Measurements from ENCODE around the gene MMP25.
"Not testable (repeated sequence)": the region's sequence is repeated elsewhere in the genome, so short reads cannot be mapped to it uniquely, and the experiment has no call there.

MMP25 gene

DNA sequence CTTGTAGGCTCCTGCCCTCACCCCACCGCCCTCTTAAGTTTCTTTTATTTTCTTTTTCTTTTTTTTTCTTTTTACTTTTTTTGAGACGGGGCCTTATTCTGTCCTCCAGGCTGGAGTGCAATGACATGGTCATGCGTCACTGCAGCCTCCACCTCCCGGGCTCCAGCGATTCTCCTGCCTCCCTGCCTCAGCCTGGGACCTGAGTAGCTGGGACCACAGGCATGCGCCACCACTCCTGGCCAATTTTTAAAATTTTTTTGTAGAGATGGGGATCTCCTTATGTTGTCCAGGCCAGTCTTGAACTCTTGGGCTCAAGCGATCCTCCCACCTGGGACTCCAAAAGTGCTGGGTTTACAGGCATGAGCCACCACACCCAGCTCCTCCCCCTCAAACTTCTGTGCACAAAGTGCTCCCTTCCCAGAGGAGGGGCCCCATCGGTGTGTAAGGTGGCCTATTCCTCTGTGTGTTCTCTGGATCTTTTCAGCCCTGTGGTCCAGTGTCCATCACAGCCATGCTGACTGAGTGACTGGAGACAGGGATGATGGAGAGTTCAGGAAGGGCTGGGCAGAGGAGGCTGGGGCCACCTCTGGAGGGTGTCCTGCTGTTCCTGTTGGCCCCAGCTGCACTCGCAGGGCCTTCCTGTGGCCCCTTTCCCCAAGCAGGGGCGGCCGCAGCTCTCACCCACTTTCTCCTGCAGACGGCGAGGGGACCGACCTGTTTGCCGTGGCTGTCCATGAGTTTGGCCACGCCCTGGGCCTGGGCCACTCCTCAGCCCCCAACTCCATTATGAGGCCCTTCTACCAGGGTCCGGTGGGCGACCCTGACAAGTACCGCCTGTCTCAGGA, 10.2 kb downstream of the MMP25 start:
- DNase-seq: no peak

DNA sequence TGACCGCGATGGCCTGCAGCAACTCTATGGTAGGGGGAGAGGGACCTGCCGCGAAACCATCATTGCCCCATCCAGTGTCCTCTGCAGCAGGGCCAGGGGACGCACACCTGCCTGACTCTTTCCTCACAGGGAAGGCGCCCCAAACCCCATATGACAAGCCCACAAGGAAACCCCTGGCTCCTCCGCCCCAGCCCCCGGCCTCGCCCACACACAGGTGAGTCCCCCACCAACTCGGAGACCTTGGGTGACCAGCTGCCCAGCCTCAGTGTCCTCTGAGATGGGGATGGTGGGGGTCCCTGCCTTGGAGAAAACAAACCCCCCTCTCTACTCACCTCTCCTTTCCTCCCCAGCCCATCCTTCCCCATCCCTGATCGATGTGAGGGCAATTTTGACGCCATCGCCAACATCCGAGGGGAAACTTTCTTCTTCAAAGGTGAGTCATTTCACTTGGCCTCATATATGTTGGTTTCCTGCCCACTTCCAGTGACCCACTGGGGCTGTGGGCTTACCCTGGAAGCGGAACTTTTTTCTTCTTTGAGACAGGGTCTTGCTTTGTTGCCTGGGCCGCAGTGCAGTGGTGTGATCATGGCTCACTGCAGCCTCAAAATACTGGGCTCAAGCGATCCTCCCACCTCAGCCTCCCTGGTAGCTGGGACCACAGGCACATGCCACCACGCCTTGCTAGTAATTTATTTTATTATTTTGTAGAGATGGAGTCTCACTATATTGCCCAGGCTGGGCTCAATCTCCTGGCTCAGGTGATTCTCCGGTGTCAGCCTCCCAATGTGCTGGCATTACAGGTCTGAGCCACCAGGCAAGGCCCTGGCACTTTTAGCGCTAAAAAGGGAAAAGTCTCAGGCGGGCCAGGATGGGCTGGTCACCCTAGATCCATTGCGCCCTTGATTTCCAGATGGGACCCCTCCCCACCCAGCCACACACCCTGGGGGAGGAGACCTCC, 11.1 kb downstream of the MMP25 start:
- no peak for DNase-seq

DNA sequence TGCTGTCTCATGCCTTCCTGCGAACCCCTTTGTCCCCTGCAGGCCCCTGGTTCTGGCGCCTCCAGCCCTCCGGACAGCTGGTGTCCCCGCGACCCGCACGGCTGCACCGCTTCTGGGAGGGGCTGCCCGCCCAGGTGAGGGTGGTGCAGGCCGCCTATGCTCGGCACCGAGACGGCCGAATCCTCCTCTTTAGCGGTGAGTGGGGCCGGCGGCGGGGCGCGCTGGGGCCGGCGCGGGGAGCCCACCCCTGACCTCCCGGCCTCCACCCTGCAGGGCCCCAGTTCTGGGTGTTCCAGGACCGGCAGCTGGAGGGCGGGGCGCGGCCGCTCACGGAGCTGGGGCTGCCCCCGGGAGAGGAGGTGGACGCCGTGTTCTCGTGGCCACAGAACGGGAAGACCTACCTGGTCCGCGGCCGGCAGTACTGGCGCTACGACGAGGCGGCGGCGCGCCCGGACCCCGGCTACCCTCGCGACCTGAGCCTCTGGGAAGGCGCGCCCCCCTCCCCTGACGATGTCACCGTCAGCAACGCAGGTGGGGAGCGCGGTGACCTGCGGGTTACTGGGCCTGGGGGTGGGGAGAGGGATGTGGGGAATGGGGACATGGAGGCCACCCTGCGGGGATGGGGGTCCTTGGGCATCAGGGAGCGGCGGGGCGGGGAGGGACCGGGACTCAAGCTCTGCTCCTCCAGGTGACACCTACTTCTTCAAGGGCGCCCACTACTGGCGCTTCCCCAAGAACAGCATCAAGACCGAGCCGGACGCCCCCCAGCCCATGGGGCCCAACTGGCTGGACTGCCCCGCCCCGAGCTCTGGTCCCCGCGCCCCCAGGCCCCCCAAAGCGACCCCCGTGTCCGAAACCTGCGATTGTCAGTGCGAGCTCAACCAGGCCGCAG, 12.0 kb downstream of the MMP25 start:
- peak; percentile 59 to 66 for DNase-seq

DNA sequence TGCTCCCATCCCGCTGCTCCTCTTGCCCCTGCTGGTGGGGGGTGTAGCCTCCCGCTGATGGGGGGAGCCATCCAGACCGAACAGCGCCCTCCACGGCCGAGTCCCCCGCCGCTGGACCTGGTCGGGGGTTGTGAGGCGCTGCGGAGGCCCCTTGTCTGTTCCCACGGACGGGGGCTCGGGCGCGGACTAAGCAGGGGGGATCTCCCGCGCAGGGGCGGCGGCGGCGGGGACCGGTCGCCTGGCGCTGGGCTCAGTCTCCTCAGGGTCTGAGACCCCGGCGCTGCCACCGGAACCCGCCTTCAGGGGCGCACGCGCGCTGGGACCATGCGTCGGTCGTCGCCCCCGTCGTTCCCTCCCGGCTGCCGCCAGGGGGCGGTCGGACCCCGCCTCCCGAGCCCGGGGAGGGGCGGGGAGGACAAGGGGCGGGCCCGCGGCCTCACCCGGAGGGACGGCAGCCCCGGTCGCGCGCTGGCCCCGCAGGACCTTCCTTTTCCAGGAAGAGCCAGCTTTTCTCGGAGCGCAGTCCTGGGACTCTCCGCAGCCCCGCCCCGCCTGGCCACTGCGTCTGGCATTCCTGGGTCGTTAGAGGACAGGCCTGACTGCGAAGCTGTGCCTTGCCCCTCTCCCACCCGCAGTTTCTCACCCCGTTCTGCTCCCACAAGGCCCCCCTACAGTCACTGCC, 12.8 kb downstream of the MMP25 start:
- DNase-seq: peak; percentile 89 to 90

DNA sequence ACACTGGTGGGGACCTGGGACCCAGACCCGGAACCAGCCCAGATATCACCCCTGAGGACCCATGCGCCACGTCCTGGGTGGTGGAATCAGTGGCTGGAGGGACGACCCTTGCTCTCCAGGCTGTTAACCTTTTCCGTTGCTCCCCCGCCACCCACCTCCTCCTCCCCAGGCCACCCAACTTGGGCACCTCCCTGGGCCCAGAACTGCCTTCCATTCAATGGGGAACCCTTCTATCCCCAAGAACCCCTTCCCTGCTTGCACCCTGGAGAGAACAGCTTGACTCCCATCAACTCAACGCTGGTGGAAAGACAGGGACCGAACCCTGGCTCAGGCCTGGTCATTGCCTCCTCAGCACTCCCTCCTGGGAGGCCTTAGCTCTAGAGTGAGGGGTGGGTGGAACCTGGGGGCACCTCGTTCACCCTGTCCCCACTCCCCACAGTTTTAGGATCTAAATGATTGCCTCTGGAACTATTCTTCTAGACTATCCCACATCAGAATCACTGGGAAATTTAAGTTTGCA, 13.4 kb downstream of the MMP25 start:
- DNase-seq: no peak

DNA sequence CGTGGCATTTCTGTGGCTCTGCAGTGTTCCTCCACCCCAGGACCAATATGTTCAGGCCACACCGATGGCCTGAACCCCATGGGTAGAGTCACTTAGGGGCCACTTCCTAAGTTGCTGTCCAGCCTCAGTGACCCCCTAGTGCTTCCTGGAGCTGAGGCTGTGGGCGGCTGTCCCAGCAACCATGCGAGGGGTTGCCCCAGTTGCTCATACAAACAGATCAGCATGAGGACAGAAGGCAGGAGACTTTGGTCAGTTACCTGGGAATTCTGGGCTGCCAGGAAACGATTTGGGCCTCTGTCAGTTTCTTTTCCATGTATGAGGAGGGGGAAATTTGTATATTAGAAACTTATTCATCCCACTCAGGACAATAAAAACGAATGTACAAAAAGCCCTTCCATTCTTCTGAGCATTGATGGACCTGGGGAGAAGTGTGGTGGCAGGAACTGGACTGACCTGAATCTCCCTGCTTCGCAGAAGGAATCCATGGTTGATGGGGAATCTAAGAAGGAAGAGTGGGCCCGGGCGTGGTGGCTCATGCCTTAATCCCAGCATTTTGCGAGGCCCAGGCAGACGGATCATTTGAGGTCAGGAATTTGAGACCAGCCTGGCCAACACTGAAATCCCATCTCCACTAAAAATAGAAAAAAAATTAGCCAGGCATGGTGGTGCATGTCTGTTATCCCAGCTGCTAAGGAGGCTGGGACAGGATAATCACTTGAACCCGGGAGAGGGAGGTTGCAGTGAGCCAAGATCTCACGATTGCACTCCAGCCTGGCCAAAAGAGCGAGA, 14.2 kb downstream of the MMP25 start:
- no peak for DNase-seq

DNA sequence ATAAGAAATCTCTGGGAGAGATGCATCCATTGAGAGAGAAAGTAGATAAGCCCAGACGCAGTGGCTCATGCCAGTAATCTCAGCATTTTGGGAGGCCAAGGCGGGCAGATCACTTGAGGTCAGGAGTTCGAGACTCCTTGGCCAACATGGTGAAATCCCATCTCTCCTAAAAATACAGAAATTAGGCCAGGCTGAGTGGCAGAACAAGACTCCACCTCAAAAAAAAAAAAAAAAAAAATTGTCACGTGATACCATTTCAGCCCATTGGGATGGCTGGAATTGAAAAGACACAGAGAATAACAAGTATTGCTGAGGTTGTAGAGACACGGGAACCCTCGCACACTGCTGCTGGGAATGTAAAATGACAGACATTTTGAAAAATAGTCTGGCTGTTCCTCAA, 16.2 kb downstream of the MMP25 start:
- no peak for DNase-seq

DNA sequence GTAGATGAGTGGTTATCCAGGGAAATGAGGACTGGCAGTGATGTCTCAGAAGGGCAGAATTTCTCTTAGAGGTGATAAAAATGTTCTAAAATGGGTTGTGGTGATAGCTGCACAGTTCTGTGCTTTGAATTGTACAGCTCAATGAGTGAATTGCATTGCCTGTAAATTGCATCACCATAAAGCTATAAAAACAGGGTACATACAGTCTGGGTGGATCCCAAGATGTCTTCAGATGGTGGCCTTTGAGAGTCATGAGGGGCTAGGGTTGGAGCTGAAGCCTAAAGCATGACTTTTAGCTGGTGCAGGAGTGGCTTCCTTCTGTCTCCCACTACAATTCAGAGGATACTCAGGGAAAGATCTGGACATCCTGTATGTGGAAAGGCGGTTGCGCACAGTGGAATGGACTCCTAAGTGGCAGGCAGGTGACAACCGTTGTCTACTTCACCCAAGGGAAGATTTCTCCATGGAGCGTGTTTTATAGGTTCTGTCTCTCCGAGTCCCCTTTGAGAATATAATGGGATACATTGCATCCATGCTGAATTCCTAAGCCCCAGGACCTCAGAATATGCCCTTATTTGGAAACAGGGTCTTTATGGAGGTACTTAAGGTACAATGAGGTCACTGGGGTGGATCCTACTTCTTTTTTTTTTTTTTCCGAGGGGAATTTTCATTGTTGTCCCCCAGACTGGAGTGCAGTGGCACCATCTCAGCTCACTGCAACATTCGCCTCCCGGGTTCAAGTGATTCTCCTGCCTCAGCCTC, 17.4 kb downstream of the MMP25 start:
- no peak for DNase-seq

DNA sequence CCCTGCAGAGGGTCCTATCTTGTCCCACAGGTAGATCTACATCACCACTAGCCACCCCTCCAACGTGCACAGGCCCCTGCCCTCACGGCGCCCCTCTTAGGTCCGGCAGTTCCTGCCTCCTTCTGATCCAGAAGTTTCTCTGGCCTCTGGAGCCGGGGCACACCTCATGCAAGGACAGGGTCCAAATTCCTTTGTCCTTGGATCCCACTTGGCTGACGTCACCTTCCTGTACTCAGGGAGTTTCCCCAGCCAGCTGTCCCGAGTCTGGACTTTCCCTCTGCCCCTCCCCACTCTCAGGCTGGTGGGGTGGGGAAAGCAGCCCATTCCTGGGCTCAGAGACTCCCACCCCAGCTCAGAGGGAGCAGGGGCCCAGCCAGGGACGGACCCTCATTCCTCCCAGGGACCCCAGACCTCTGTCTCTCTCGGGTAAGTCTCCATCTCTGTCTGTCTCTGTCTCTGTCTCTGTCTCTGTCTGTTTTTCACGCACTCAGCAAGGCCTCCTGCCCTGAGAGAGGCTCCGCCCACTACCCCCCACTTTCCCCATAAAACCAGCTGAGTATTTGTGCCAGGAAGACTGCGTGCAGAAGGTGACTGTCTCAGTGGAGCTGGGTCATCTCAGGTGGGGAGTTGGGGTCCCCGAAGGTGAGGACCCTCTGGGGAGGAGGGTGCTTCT, 18.8 kb downstream of the MMP25 start, which contains the start of gene IL32:
Gene IL32 (plus strand): TSS at position 572 of the 673 bp plus-strand sequence. CDS start 172 bp downstream, outside the sequence.
- DNase-seq: peak; percentile 85 to 89

DNA sequence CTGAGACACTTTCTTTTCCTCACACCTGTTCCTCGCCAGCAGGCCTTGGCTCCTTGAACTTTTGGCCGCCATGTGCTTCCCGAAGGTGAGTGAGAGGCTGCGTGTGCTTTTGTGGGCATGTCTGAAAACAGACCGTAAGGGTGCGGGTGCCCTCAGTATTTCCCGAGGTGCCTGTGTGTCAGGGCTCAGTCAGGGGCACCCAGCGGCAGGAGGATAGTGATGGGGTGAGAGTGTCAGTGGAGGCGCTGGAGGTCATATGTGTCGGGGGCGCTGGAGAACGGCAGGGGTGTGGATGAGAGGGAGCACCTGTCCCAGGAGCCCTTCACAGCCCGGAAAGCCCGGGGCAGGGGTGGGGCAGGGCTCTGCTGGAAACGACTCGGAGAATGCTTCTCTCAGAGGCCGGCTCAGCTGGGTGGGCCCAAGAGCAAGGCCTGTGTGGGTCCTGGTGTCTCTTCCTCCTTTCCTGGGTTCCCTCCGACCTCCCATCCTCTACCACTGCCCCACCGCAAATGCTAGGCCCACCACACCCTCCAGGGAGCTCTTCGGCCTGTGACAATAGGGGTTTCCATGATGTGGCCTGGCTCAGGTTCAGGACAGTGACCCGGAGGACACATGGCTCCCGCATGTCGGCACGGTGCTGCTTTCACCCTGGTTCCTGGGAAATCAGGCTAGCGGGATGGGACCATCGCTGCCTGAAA, 19.5 kb downstream of the MMP25 start:
- DNase-seq: peak in 1 of 2 experiments; percentile 46

DNA sequence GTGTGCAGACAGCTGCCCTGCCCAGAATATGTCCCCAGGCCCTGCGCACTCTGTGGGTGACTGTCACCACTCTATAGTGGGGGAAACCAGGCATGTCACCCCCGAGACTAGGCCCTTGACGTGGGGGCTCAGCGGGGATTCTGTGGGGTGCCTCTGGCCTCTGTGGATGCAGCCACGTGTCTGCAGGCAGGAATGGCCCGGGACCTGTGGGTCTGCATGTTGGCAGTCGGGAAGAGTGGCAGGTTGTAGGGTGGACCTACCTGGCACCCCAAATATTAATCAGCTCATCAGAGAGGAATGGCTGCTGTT, 20.0 kb downstream of the MMP25 start:
- DNase-seq: peak in 1 of 2 experiments; percentile 37

DNA sequence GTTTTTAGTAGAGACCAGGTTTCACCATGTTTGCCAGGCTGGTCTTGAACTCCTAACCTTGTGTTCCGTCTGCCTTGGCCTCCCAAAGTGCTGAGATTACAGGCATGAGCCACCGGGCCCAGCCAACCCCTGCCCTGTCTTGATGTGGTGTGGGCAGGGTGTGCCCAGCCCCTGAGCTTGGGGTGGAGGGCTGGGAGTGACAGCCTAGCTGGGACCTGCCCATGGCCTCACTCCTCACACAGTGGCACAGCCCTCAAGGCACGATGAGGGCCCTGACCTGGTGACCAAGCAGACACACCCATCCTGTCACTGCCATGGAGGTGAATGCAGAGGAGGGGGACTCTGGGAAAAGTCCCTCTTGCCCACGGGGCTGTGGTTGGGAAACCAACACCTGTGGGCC, 22.1 kb downstream of the MMP25 start:
- DNase-seq: no peak

DNA sequence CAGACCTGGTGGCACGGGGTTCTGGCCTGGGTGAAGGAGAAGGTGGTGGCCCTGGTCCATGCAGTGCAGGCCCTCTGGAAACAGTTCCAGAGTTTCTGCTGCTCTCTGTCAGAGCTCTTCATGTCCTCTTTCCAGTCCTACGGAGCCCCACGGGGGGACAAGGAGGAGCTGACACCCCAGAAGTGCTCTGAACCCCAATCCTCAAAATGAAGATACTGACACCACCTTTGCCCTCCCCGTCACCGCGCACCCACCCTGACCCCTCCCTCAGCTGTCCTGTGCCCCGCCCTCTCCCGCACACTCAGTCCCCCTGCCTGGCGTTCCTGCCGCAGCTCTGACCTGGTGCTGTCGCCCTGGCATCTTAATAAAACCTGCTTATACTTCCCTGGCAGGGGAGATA, 22.8 kb downstream of the MMP25 start:
- not testable (repeated sequence) for DNase-seq

DNA sequence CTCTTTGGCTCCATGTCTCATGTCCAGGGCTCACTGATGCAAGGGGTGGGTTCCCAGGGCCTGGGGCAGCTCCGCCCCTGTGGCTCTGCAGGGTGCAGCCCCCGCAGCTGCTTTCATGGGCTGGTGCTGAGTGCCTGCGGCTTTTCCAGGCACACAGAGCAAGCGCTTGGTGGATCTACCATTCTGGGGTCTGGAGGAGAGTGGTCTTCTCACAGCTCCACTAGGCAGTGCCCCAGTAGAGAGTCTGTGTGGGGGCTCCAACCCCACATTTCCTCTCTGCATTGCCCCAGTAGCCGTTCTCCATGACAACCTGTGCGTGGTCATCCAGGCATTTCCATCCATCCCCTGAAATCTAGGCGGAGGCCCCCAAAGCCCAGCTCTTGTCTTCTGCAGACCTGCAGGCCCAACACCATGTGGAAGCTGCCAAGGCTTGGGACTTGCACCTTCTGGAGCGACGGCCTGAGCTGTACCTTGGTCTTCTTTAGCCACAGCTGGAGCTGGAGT, 24.3 kb downstream of the MMP25 start:
- peak; percentile 55 to 64 for DNase-seq

DNA sequence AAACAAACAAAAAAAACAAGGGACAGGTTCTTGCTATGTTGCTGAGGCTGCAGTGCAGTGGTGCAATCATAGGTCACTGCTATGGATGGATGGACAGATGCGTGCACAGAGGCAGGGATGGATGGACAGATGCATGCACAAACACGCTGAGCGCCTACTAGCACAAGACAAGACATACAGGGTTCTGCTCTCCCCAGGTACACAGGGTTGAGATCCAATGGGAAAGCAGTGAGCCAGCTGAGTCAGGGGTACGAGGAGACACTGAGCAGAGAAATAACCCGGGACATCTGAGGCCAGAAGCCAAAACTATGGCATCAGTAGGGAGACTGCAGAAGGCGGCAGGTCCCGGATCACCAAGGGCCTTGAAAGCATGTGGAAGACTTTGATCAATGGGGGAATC, 25.3 kb downstream of the MMP25 start:
- DNase-seq: peak in 1 of 2 experiments; percentile 51

DNA sequence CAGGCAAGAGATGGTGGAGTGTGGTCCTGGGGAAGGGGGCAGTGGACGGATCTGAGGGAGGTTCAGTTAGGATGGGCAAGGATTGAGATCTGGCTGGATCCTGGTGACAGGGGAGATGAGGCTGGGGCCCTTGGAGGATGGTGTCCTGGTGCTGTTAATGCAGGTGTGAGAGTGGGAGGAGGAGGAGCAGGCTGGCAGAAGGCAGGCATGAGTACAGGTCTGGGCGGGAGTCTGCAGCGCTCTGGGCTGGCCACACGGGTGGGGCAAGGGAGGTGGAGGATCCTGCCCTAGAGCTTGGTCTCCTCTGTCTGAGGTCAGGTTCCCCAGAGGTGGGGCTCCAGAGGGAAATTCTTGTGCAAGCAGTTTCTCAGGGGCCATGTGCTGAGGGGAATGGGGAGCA, 25.8 kb downstream of the MMP25 start:
- DNase-seq: peak; percentile 54 to 62

DNA sequence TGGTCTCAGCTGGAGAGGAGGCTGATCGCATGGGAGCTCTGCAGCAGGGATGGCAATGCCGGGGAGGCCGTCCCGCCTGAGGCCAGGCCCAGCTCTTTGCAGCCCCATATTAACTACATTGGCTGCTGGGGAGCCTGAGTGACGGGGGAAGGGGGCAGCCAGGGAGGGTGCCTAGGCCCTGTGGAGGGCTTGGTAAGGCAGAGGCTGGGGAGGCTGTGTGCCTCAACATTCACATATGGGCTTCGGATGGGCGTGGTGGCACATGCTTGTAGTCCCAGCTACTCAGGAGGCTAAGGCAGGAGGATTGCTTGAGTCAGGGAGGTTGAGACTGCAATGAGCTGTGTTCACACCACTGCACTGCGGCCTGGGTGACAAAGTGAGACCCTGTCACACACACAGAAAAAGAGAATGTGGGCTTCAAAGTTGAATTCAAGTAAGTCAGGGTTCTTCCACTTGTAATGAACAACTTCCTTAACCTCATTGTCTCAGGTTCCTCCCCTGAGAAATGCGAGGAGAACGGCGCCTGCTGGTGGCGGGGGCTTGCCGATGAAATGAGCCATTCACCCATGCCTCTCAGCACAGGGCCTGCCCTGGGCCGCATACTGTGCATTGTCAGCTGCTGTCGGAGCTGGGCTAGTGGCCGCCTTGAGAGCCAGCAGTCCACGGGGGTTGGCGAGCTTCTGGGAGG, 26.4 kb downstream of the MMP25 start:
- DNase-seq: not testable (repeated sequence)

DNA sequence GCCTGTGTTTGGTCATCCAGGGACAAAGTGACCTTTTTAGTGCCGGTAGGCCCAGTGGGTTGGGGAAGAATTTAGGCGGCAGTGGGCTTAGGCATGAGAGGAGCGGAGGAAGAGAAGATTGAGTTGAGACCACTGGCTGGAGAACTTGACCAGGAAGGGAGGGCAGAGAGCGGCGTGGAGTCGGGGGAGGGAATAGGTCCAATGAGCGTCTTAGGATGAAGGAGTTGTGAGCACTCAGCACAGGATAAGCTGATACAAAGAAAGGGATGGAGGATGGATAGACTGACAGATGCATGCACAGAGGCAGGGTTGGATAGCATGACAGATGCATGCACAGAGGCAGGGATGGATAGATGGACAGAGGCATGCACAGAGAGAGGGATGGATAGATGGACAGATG, 27.1 kb downstream of the MMP25 start:
- no peak for DNase-seq
